AG09309 (cell line): ENCODE data around the gene HUWE1.
A peak's percentile ranks its signal among the peaks of the same experiment; 100 is the strongest.
"Not testable (repeated sequence)": the region's sequence is repeated elsewhere in the genome, so short reads cannot be mapped to it uniquely, and the experiment has no call there.

Experiments used
- DNase-seq: peaks from one replicate; pipeline ENCODE4 v3.0.0-alpha.2; 2010; ENCODE audit warnings: low read depth
- H3K4me3 ChIP-seq: 2 replicates; pipeline ENCODE4 v1.5.1; 2011; ENCODE audit warnings: mild to moderate bottlenecking, low read depth, low read length, moderate library complexity; ENCODE audit not compliant: control insufficient read depth
- CTCF ChIP-seq: IDR thresholded peaks from 2 replicates; pipeline ENCODE4 v1.5.1; 2011; ENCODE audit warnings: mild to moderate bottlenecking, low read depth, low read length, inconsistent platforms; ENCODE audit not compliant: insufficient read depth, control insufficient read depth; ENCODE audit errors: missing control alignments

The HUWE1 gene

GRCh38 chrX:53686151-53686885 lies at the start of gene HUWE1:
TSS of gene HUWE1 (minus strand) at chrX:53686719. CDS start at chrX:53654107, 32,612 bp downstream.
- DNase-seq: no peak
- H3K4me3 ChIP-seq: peak within 1 kb of the TSS; percentile 71
- TF ChIP-seq CTCF: no peak

GRCh38 chrX:53732797-53733196 lies 46.3 kb upstream of the HUWE1 start:
- TF ChIP-seq CTCF: no peak
- DNase-seq: no peak
- H3K4me3 ChIP-seq: no peak overlapping the region

GRCh38 chrX:53729751-53730150 lies 43.2 kb upstream of the HUWE1 start:
- no peak overlapping the region for H3K4me3 ChIP-seq
- TF ChIP-seq CTCF: no peak
- DNase-seq: no peak

- DNase-seq: no peak
- no peak for TF ChIP-seq CTCF
- no peak overlapping the region for H3K4me3 ChIP-seq
Measured at GRCh38 chrX:53728506-53728905, 42.0 kb upstream of the HUWE1 start.

- no peak for TF ChIP-seq CTCF
- no peak overlapping the region for H3K4me3 ChIP-seq
- no peak for DNase-seq
Measured at GRCh38 chrX:53724872-53725271, 38.4 kb upstream of the HUWE1 start.

GRCh38 chrX:53723381-53723780 lies 36.9 kb upstream of the HUWE1 start:
- no peak for TF ChIP-seq CTCF
- DNase-seq: no peak
- no peak overlapping the region for H3K4me3 ChIP-seq

GRCh38 chrX:53721610-53722009 lies 35.1 kb upstream of the HUWE1 start:
- H3K4me3 ChIP-seq, DNase-seq: not testable (repeated sequence)

- H3K4me3 ChIP-seq, DNase-seq: not testable (repeated sequence)
Measured at GRCh38 chrX:53719666-53720065, 33.1 kb upstream of the HUWE1 start.
